Activated T-helper 17 cell treated with anti-CD3 and anti-CD28 coated beads, Interleukin-2, amount 50 U/mL, for 72 hours (primary cell): ENCODE results near the gene DNAAF5. TPM values are rescaled to one million over a fixed set of nuclear protein-coding genes. Genes with fewer than 3 reads are reported as not detected.
A peak's percentile ranks its signal among the peaks of the same experiment; 100 is the strongest.

Experiments
- ATAC-seq: fragments of 150-1000 bp; cut with Tn5 transposase; replicated peaks from 2 replicates; pipeline ENCODE4 v1.10.0; 2021; ENCODE audit warnings: mild to moderate bottlenecking, moderate library complexity
- H3K27ac Mint-ChIP-seq: one replicate; pipeline ENCODE4 v1.8.0; 2022; ENCODE audit warnings: mixed read lengths
- H3K27me3 Mint-ChIP-seq: one replicate; pipeline ENCODE4 v1.8.0; 2022; ENCODE audit warnings: mixed read lengths
- H3K36me3 Mint-ChIP-seq: one replicate; pipeline ENCODE4 v1.8.0; 2022; ENCODE audit warnings: low read depth, mild to moderate bottlenecking, mixed read lengths
- H3K4me1 Mint-ChIP-seq: one replicate; pipeline ENCODE4 v1.8.0; 2022; ENCODE audit warnings: mixed read lengths
- H3K4me3 Mint-ChIP-seq: one replicate; pipeline ENCODE4 v1.8.0; 2022; ENCODE audit warnings: mild to moderate bottlenecking, mixed read lengths
- H3K9me3 Mint-ChIP-seq: one replicate; pipeline ENCODE4 v1.8.0; 2022; ENCODE audit warnings: mixed read lengths
- total RNA-seq, 2 donors: library from RNA; stranded (reverse); gene quantifications; one replicate each; pipeline ENCODE4 v1.2.3, GENCODE V29; 2022

The DNAAF5 gene
- total RNA-seq, 2 donors from 2014 or later: 15.1 to 39.9 TPM

DNA sequence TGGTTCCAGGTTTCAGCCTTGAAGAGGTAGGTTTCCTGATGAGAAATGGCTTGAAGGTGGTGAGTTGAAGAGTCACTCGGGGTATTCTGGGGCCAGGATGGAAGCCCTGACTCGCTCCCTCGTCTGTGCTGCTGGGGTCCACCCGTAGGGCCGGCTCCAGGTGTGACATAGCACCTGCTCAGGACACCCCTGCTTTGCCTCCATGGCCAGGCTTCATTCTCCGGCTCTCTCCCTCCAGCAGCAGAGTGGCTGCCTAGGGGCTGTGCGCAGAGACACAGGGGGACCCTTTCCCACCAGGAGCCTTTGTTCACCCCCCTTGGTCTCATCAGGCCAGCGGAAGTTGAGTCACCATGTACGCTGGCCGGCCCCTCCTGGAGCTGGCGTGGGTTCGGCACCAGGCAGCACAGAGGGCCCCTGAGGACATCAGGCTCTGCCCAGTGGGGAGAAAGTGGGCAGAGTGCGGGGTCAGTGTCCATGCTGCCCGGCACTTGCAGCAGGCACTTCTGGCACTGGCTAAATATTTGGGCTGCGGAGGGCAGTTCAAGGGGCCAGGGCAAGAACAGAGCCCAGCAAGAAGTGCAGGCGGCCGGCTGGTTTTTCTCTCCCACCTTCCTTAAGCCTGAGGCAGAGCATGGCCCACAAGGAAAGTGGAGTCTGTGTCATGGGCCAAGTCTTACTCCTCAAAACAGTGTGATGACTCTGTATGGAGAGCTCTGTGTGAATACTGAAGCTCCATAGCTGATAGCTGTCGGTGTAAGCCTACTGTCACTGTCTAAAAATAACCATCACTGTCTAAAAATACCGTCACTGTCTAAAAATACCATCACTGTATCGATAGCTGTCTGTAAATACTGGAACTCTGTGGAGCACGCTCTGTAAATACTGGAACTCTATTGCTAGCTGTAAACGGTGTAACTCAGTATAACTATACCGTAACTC is 4.3 kb downstream of the DNAAF5 start:
- H3K36me3 Mint-ChIP-seq: peaks cover 17% of the 10 kb centered on the region
- H3K27ac Mint-ChIP-seq: no peak overlapping the region
- no peaks in the 10 kb centered on the region for H3K27me3 Mint-ChIP-seq
- H3K9me3 Mint-ChIP-seq: peaks cover 5% of the 10 kb centered on the region
- no peak for ATAC-seq
- H3K4me3 Mint-ChIP-seq: no peak overlapping the region
- H3K4me1 Mint-ChIP-seq: peaks cover 18% of the 10 kb centered on the region

DNA sequence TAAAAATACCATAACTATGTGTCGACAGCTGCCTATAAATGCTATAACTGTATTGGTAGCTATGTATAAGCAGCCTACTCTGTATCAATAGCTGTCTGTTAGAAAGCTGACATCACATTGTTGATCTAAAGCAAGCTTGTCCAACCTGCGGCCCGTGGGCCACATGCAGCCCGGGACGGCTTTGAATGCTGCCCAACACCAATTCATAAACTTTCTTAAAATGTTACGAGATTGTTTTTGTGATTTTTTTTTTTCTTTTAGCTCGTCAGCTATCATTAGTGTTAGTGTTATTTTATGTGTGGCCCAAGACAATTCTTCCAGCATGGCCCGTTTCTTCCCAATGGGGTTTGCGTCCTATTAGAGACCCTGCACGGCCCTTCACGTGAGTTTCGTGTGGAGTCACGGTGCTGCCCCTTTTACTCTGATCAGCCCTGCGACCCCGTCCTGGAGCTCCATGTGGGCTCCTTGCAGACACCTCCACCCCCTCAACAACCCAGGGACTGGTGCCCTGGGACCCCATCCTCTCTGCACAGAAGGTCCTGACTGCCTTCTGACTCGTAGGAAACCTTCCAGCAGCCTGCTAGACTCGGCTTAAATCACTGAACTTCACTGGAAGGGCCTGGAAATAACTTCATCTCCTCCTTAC is 5.1 kb downstream of the DNAAF5 start:
- Mint-ChIP-seq H3K4me1 (peaks cover 15% of the 10 kb centered on the region), H3K9me3 (peaks cover 5% of the 10 kb centered on the region), H3K36me3 (peaks cover 17% of the 10 kb centered on the region), H3K27ac (no peak overlapping the region), H3K27me3 (no peaks in the 10 kb centered on the region), H3K4me3 (no peak overlapping the region)
- ATAC-seq: no peak

DNA sequence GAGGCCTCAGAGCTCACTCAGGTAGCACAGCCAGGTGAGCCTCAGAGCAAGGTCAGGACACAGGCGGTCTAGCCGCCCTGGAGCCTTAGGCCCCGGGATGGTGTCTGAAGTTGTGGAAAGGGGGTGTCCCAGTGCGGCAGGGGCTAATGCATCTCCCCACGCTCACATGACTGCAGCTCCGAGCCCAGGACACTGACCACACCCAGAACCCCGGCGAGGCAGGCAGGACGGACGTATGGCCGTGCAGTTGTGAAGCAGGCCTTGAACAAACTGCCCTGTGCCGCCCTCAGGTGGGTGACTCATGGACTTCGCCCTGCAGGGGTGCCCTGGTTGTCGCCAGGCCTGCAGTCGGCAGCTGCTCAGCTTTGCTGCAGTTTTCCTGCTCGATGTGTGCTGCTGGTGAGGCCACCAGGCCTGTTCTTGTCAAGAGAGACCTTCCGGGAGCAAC is 5.6 kb downstream of the DNAAF5 start:
- Mint-ChIP-seq H3K27ac (no peak overlapping the region), H3K4me1 (peaks cover 15% of the 10 kb centered on the region), H3K9me3 (peaks cover 5% of the 10 kb centered on the region), H3K4me3 (no peak overlapping the region), H3K36me3 (peaks cover 17% of the 10 kb centered on the region), H3K27me3 (no peaks in the 10 kb centered on the region)
- no peak for ATAC-seq

DNA sequence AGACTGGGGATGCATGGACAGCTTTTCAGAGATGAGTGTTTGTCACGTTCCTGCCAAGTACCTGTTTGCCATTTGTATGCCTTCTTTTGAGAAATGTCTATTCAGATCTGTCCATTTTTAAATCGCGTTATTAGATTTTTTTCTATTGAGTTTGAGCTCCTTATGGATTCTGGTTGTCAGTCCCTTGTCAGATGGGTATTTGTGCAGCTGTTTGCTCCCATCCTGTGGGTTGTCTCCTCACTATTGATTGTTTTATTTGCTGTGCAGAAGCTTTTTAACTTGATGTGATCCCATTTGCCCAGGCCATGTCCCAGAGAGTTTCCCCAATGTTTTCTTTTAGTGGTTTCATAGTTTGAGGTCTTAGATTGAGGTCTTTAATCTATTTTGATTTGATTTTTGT is 6.1 kb downstream of the DNAAF5 start:
- no peak overlapping the region for H3K4me3 Mint-ChIP-seq
- no peak overlapping the region for H3K27ac Mint-ChIP-seq
- peaks cover 17% of the 10 kb centered on the region for H3K36me3 Mint-ChIP-seq
- H3K4me1 Mint-ChIP-seq: peaks cover 15% of the 10 kb centered on the region
- H3K9me3 Mint-ChIP-seq: peaks cover 5% of the 10 kb centered on the region
- ATAC-seq: no peak
- no peaks in the 10 kb centered on the region for H3K27me3 Mint-ChIP-seq

DNA sequence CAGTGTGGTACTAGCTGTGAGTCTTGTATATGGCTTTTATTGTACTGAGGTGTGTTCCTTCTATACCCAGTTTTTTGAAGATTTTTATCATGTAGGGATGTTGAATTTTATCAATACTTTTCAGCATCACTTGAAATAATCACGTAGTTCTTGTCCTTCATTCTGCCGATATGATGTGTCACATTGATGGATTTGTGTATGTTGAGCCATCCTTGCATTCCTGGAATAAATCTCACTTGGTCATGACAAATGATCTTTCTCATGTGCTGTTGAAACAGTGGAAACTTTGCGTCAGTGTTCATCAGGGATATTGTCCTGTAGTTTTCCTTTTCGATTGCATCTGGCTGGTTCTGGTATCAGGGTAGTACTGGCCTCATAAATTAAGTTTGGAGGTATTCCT is 7.7 kb downstream of the DNAAF5 start:
- H3K27me3 Mint-ChIP-seq: no peaks in the 10 kb centered on the region
- no peak for ATAC-seq
- H3K36me3 Mint-ChIP-seq: peaks cover 18% of the 10 kb centered on the region
- H3K4me1 Mint-ChIP-seq: peaks cover 11% of the 10 kb centered on the region
- no peak overlapping the region for H3K4me3 Mint-ChIP-seq
- H3K9me3 Mint-ChIP-seq: peaks cover 5% of the 10 kb centered on the region
- no peak overlapping the region for H3K27ac Mint-ChIP-seq

DNA sequence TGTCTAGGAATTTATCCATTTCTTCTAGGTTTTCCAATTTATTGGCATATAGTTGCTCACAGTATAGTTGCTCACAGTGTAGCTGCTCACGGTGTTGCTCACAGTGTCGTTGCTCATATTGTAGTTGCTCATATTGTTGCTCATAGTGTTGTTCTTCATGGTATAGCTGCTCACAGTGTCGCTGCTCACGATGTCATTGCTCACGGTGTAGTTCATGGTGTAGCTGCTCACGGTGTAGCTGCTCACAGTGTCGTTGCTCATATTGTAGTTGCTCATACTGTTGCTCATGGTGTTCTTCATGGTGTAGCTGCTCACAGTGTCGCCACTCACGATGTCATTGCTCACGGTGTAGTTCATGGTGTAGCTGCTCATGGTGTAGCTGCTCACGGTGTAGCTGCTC is 8.3 kb downstream of the DNAAF5 start:
- Mint-ChIP-seq H3K36me3 (peaks cover 18% of the 10 kb centered on the region), H3K4me1 (peaks cover 11% of the 10 kb centered on the region), H3K27me3 (no peaks in the 10 kb centered on the region), H3K9me3 (peaks cover 5% of the 10 kb centered on the region), H3K4me3 (no peak overlapping the region), H3K27ac (no peak overlapping the region)
- ATAC-seq: no peak

DNA sequence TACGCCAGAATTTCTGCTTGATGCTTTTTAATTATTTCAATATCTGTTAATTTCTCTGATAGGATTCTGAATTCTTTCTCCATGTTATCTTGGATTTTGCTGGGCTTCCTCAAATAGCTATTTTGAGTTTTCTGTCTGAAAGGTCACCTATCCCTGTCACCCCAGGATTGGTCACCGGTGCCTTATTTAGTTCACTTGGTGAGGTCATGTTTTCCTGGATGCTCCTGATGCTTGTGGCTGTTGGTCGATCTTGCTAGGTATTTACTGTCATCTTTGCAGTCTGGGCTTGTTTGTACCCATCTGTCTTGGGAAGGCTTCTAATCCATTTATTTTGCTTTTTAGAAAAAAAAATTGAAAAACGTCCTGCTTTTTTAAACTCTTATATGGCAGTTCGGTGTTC is 11.7 kb downstream of the DNAAF5 start:
- Mint-ChIP-seq H3K27ac (peak overlapping the region; percentile 32), H3K4me1 (peaks cover 4% of the 10 kb centered on the region), H3K27me3 (no peaks in the 10 kb centered on the region), H3K9me3 (peaks cover 5% of the 10 kb centered on the region), H3K36me3 (peaks cover 27% of the 10 kb centered on the region), H3K4me3 (no peak overlapping the region)
- no peak for ATAC-seq

DNA sequence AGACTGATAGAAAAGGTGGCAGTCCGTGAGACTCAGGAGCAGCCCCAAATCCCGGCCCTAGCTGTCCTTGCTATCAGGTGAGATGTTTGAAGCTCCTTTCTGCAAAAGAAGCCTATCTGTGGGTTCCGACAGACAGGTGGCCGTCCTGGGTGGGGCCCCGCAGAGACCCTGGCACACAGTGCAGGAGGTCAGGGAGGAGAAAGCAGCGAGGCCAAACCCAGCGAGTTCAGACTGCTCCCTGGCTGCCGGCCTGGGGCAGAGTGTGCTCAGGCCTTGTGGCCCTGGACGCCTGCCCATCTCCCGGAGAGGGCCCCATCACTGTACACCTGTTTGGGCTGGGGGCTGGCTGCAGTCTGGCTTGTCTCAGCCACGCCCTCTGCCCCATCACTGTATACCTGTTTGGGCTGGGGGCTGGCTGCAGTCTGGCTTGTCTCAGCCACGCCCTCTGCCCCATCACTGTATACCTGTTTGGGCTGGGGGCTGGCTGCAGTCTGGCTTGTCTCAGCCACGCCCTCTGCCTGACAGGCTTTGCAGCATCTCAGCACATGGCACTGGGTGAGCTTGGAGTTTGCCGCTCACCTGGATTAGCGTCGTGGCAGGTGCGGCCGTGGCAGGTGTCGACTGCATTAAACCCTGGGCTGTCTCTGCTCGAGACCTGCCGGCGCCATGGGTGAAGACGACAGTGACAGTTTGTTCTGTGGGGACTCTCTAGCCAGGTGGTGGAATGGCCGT is 12.4 kb downstream of the DNAAF5 start:
- H3K36me3 Mint-ChIP-seq: peaks cover 27% of the 10 kb centered on the region
- ATAC-seq: no peak
- H3K4me3 Mint-ChIP-seq: no peak overlapping the region
- H3K27me3 Mint-ChIP-seq: no peaks in the 10 kb centered on the region
- peaks cover 5% of the 10 kb centered on the region for H3K9me3 Mint-ChIP-seq
- no peak overlapping the region for H3K27ac Mint-ChIP-seq
- peaks cover 4% of the 10 kb centered on the region for H3K4me1 Mint-ChIP-seq

DNA sequence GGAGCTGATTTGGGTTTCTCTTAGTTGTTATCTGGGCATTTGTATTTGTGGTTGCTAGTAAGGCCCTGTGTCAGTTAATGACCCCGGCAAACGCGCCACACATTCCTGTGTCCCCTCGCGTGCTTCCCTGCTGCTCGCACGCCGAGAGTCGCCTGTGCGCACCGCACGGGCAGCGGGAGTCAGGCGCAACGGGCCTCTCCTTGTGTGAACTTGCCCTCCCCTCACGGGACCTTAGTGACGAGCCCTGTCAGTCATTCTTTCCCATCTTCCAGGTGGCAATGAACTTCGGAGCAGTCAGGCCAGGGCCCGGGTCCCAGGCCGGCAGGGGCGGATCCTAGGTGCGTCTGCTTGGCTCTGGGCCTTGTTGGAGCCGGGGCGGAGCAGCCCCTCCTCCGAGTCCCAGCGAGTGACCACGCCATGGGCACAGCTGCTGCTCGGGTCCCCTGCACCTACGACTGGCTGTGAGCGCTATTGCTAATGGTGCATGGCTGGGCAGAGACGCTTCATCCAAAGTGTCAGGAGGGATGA is 13.0 kb downstream of the DNAAF5 start:
- Mint-ChIP-seq H3K27me3 (no peaks in the 10 kb centered on the region), H3K36me3 (peaks cover 28% of the 10 kb centered on the region), H3K4me1 (peaks cover 4% of the 10 kb centered on the region), H3K9me3 (peaks cover under 1% of the 10 kb centered on the region), H3K4me3 (no peak overlapping the region), H3K27ac (no peak overlapping the region)
- no peak for ATAC-seq

DNA sequence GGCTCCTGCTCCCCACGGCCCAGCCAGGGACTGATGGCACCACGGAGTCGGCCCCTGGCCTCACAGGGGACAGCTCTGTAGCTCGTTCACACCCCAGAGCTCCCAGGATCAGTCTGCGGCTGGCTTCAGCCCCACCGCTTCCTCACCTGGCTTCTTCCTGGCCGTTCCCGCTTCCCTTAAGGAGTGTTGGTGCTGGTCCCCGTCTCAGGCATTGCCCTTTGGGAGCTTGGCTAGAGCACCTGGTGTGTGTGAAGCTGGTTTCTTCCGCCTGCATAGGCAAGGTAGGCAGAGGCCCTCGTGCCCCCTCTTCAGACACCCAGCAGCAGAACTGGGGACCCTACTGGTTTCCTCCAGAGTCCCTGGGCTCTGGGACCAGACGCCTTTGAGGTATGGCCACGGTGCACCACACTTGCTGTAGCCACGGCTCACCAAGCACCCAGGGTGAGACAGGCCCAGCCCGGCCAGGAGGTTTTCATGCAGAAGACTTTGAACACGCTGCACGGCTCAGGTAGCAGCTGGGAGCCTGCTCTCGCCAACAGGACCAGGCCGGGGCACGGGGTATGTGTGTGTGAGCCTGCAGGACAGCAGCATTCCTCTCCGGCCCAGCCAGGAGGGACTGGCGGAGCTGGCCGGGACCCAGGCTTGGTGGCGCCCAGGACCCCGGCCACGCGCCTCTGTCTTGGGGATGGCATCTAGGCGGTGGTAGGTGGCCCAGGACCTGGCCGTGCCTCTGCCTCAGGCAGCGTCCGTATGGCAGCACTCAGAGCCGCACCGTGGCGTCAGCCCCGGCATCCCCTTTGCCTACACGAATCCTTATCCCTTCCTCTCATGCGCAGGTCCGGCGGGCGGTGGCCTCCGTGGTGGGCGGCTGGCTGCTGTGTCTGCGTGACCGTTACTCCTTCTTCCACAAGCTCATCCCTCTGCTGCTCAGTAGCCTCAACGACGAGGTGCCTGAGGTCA is 13.8 kb downstream of the DNAAF5 start:
- peaks cover 4% of the 10 kb centered on the region for H3K4me1 Mint-ChIP-seq
- H3K27ac Mint-ChIP-seq: no peak overlapping the region
- H3K9me3 Mint-ChIP-seq: no peaks in the 10 kb centered on the region
- no peak overlapping the region for H3K4me3 Mint-ChIP-seq
- ATAC-seq: no peak
- no peaks in the 10 kb centered on the region for H3K27me3 Mint-ChIP-seq
- H3K36me3 Mint-ChIP-seq: peaks cover 36% of the 10 kb centered on the region

DNA sequence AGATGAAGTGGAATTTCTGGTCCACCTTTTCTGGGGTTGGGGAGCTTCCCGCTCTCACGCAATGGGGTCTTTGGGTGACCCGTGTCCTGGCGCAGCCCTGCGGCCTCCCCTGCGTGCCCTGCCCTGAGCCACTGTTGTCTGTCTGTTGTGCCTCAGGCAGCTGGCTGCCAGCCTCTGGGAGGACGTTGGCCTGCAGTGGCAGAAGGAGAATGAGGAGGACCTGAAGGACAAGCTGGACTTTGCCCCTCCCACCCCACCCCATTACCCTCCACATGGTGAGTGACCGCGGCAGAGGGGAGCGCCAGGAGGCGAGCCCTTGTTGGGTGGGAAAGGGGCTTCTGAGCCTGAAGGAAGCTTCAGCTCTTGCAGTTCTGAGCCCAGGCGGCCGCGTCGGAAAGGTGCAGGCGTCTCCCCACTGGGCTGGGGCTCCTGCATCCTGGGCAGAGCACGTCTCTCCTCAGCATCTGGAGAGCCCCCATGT is 14.7 kb downstream of the DNAAF5 start:
- Mint-ChIP-seq H3K4me1 (peaks cover 4% of the 10 kb centered on the region), H3K9me3 (no peaks in the 10 kb centered on the region), H3K4me3 (no peak overlapping the region), H3K27ac (no peak overlapping the region), H3K36me3 (peaks cover 40% of the 10 kb centered on the region), H3K27me3 (no peaks in the 10 kb centered on the region)
- ATAC-seq: no peak

DNA sequence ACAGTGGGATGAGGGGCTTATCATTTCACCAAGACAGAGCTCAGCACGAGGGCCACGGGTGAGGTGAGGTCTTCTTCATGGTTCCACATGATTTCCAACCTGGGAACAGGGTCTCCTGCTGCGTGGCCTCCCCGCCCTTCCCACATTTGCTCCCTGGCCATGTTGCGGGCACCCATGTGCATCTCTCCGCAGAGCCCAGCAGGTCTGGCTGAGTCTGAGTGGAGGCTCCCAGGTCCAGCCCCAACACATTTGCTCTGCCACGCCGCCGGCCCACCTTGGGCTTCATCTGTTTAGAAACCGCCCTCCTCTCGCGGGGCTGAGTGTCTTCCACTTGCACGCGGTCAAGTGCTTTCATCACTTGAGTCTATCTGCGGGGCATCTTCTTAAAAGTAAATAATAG is 15.4 kb downstream of the DNAAF5 start:
- H3K4me3 Mint-ChIP-seq: no peak overlapping the region
- H3K36me3 Mint-ChIP-seq: peaks cover 40% of the 10 kb centered on the region
- no peaks in the 10 kb centered on the region for H3K9me3 Mint-ChIP-seq
- ATAC-seq: no peak
- H3K27ac Mint-ChIP-seq: no peak overlapping the region
- peaks cover 4% of the 10 kb centered on the region for H3K4me1 Mint-ChIP-seq
- no peaks in the 10 kb centered on the region for H3K27me3 Mint-ChIP-seq

DNA sequence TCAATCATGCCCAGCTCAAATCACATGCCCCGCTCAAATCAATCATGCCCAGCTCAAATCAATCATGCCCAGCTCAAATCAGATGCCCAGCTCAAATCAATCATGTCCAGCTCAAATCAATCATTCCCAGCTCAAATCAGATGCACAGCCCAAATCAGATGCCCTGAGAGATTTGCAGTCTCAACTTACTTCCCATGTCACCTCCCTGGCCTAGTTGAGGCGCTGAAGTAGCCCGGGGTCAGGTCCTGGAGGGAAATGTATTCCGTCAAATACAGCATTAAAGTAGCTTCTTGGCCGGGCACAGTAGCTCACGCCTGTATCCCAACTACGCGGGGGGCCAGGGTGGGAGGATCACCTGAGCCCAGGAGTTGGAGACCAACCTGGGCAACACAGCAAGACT is 16.3 kb downstream of the DNAAF5 start:
- Mint-ChIP-seq H3K27ac (no peak overlapping the region), H3K27me3 (no peaks in the 10 kb centered on the region), H3K9me3 (no peaks in the 10 kb centered on the region), H3K4me3 (no peak overlapping the region), H3K36me3 (peaks cover 39% of the 10 kb centered on the region), H3K4me1 (peaks cover 3% of the 10 kb centered on the region)
- ATAC-seq: no peak
